C4-2B (cell line): ENCODE data around the gene RAB40C.

ENCODE experiments used
- ZFX ChIP-seq: fragments of 450-650 bp; IDR thresholded peaks from 2 replicates; pipeline ENCODE4 v1.6.1; 2017
- TF ChIP-seq, protein P1 (sequence below): fragments of 450-650 bp; conservative IDR thresholded peaks from 2 replicates; pipeline ENCODE4 v1.5.1; 2017; ENCODE audit warnings: mild to moderate bottlenecking

DNA sequence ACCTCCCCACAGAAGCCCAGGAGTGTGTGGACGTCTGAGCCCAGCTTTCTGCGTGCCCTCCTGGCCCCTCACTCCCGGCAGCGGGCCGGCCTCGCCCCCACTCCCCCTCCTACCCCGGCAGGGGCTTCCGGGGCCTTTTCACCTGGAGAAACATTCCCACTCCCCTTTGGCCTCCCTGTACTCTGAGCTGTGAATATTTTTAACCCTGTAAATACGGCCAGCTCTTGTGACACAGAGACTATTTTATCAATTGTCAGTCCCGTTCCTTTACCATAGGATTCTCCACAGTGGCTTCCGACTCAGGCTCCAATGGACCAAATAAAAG is 35.6 kb upstream of the RAB40C start:
- TF ChIP-seq, protein P1, sequence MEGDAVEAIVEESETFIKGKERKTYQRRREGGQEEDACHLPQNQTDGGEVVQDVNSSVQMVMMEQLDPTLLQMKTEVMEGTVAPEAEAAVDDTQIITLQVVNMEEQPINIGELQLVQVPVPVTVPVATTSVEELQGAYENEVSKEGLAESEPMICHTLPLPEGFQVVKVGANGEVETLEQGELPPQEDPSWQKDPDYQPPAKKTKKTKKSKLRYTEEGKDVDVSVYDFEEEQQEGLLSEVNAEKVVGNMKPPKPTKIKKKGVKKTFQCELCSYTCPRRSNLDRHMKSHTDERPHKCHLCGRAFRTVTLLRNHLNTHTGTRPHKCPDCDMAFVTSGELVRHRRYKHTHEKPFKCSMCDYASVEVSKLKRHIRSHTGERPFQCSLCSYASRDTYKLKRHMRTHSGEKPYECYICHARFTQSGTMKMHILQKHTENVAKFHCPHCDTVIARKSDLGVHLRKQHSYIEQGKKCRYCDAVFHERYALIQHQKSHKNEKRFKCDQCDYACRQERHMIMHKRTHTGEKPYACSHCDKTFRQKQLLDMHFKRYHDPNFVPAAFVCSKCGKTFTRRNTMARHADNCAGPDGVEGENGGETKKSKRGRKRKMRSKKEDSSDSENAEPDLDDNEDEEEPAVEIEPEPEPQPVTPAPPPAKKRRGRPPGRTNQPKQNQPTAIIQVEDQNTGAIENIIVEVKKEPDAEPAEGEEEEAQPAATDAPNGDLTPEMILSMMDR: no peak
- no peak for TF ChIP-seq ZFX
